Liver (tissue), 3 donors: Measurements from ENCODE around the gene COL23A1.

ENCODE experiments used
- CTCF ChIP-seq: fragments of 150-350 bp; IDR thresholded peaks from 2 replicates; pipeline ENCODE4 v1.5.1; 2017; ENCODE audit warnings: improper control_type of control experiment, low read depth, low read length; ENCODE audit not compliant: missing input control
- FOXA1 ChIP-seq: IDR thresholded peaks from 2 replicates; pipeline ENCODE4 v1.6.1; 2016; ENCODE audit warnings: antibody characterized with exemption
- GABPA ChIP-seq, 2 donors: IDR thresholded peaks in 1 of 2; conservative IDR thresholded peaks in 1 of 2; 2 replicates each; pipeline ENCODE4 v1.6.1; 2016; ENCODE audit warnings: antibody characterized with exemption in 2 of 2, mild to moderate bottlenecking in 1 of 2, moderate library complexity in 1 of 2
- JUND ChIP-seq, 2 donors: IDR thresholded peaks; 2 replicates each; pipeline ENCODE4 v1.6.1; 2016; ENCODE audit warnings: antibody characterized with exemption in 2 of 2
- RXRA ChIP-seq, 2 donors: IDR thresholded peaks; 2 replicates each; pipeline ENCODE4 v1.6.1; 2017 to 2018; ENCODE audit warnings: antibody characterized with exemption in 2 of 2, mild to moderate bottlenecking in 1 of 2
- ZBTB33 ChIP-seq: IDR thresholded peaks from 2 replicates; pipeline ENCODE4 v1.6.1; 2016; ENCODE audit warnings: antibody characterized with exemption
- TF ChIP-seq, protein P1 (sequence below): IDR thresholded peaks from 2 replicates; pipeline ENCODE4 v1.6.1; 2016; ENCODE audit warnings: antibody characterized with exemption
- donor health status: healthy.
- donor health status: healthy.

DNA sequence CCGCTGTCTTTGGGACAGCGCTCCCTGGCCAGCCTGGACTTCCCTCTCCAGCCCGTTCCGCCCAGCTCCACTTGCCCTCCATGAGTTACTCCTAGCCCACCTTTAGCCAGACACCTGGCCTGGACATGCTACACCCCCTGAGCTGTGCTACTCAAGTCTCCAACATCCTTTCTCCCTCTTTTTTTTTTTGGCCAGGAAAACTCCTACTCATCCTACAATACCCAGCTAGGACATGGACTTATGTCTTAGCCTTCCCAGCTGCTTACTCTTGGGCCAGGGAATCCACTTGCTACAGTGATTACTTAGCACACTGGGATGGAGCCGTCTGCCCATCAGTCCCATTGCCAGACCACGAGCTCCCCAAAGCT, 264.9 kb downstream of the COL23A1 start:
- TF ChIP-seq CTCF, result no peak
- no peak for TF ChIP-seq FOXA1
- TF ChIP-seq, protein P1, sequence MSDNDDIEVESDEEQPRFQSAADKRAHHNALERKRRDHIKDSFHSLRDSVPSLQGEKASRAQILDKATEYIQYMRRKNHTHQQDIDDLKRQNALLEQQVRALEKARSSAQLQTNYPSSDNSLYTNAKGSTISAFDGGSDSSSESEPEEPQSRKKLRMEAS, result no peak
- no peak for TF ChIP-seq GABPA (IDR thresholded peaks at IDR 0.05 in 1 of 2, conservative IDR thresholded peaks at IDR 0.05 in 1 of 2)
- no peak for TF ChIP-seq JUND (IDR thresholded peaks at IDR 0.05)
- no peak for TF ChIP-seq RXRA (IDR thresholded peaks at IDR 0.05)
- no peak for TF ChIP-seq ZBTB33
